GM23248 (cell line): ENCODE measurements around the gene TOPBP1. TPM values are rescaled to one million over a fixed set of nuclear protein-coding genes. Genes with fewer than 3 reads are reported as not detected.

Source experiments
- DNase-seq: peaks from one replicate; pipeline ENCODE4 v3.0.0-alpha.2; 2015
- H2AFZ ChIP-seq: fragments of 200-600 bp; sonication (generic); 2 replicates; pipeline ENCODE4 v1.6.1; 2016; ENCODE audit warnings: antibody characterized with exemption
- H3F3A ChIP-seq: fragments of 200-600 bp; sonication (generic); 2 replicates; pipeline ENCODE4 v1.6.1; 2016; ENCODE audit warnings: mild to moderate bottlenecking, antibody characterized with exemption, mixed run types; ENCODE audit not compliant: insufficient read depth
- H3K27ac ChIP-seq: fragments of 200-600 bp; sonication (generic); 2 replicates; pipeline ENCODE4 v1.5.1; 2016; ENCODE audit warnings: mild to moderate bottlenecking
- H3K27me3 ChIP-seq: fragments of 200-600 bp; sonication (generic); replicated peaks from 2 replicates; pipeline ENCODE4 v1.6.1; 2016; ENCODE audit warnings: mild to moderate bottlenecking; ENCODE audit not compliant: insufficient read depth
- H3K36me3 ChIP-seq: fragments of 200-600 bp; sonication (generic); 2 replicates; pipeline ENCODE4 v1.6.1; 2016; ENCODE audit warnings: low read depth, mild to moderate bottlenecking
- H3K4me1 ChIP-seq: fragments of 200-600 bp; sonication (generic); 2 replicates; pipeline ENCODE4 v1.6.1; 2016; ENCODE audit warnings: mild to moderate bottlenecking; ENCODE audit not compliant: insufficient read depth
- H3K4me2 ChIP-seq: fragments of 200-600 bp; sonication (generic); one replicate; pipeline ENCODE4 v1.6.1; 2016; ENCODE audit warnings: mild to moderate bottlenecking; ENCODE audit not compliant: unreplicated experiment
- H3K4me3 ChIP-seq: fragments of 200-600 bp; sonication (generic); 2 replicates; pipeline ENCODE4 v1.5.1; 2016; ENCODE audit warnings: mild to moderate bottlenecking
- H3K79me2 ChIP-seq: fragments of 200-600 bp; sonication (generic); 2 replicates; pipeline ENCODE4 v1.6.1; 2016; ENCODE audit warnings: mild to moderate bottlenecking; ENCODE audit not compliant: insufficient read depth
- H3K9ac ChIP-seq: fragments of 200-600 bp; sonication (generic); 2 replicates; pipeline ENCODE4 v1.6.1; 2016; ENCODE audit warnings: mild to moderate bottlenecking
- H3K9me2 ChIP-seq: fragments of 200-600 bp; sonication (generic); 2 replicates; pipeline ENCODE4 v1.6.1; 2016; ENCODE audit warnings: mixed run types, mild to moderate bottlenecking, moderate library complexity; ENCODE audit not compliant: insufficient read depth
- H3K9me3 ChIP-seq: fragments of 200-600 bp; sonication (generic); one replicate; pipeline ENCODE4 v1.6.1; 2017; ENCODE audit warnings: low read depth
- H4K20me1 ChIP-seq: fragments of 200-600 bp; sonication (generic); 2 replicates; pipeline ENCODE4 v1.6.0; 2016; ENCODE audit not compliant: insufficient read depth
- EZH2 ChIP-seq: fragments of 200-600 bp; sonication (generic); IDR thresholded peaks from 2 replicates; pipeline ENCODE4 v1.6.1; 2018; ENCODE audit warnings: antibody characterized with exemption, mild to moderate bottlenecking; ENCODE audit not compliant: insufficient read depth, poor library complexity, severe bottlenecking
- EZH2phosphoT487 ChIP-seq: fragments of 200-600 bp; sonication (generic); IDR thresholded peaks from 2 replicates; pipeline ENCODE4 v1.6.1; 2018; ENCODE audit warnings: antibody characterized with exemption, moderate library complexity, mild to moderate bottlenecking, low read depth; ENCODE audit not compliant: insufficient read depth
- WGBS, 2 experiments: methylation state at CpG; one replicate each; pipeline ENCODE4 v1.1.6; 2015 to 2017; ENCODE audit warnings: low lambda C conversion rate in 2 of 2, low coverage in 1 of 2; ENCODE audit errors: missing lambda C conversion rate in 2 of 2; 5-methylcytosine and 5-hydroxymethylcytosine counted together
- in situ Hi-C: fragments of 300-500 bp; cut with MboI; formaldehyde crosslinking; loops from 2 replicates; pipeline ENCODE4 v1.15.0; 2020
- polyA plus RNA-seq: library from polyadenylated mRNA; unstranded; fragments of >200 nt; fragmentation: Nextera tagmentation; extraction: Ambion mirVana; gene quantifications from 2 replicates; pipeline ENCODE4 v1.2.1, GENCODE V29; 2016
- total RNA-seq: library from RNA; depleted of rRNA; stranded (reverse); fragments of >200 nt; shearing (Covaris generic); gene quantifications from 2 replicates; pipeline ENCODE4 v1.2.3, GENCODE V29; 2014

Gene TOPBP1
- total and polyA plus RNA-seq, 2 experiments from 2014 or later = 9.4 to 21.0 TPM

- Histone ChIP-seq H3K79me2 (no peaks in the 10 kb centered on the region), H3K4me1 (peaks cover 5% of the 10 kb centered on the region; the same call in 1 of the 2 replicates), H3K9ac (no peak overlapping the region), H3K9me3 (no peaks in the 10 kb centered on the region), H2AFZ (no peak overlapping the region), H3K4me2 (no peak overlapping the region), H3F3A (peaks cover 11% of the 10 kb centered on the region; the same call in 1 of the 2 replicates), H3K27me3 (no peaks in the 10 kb centered on the region), H3K9me2 (no peaks in the 10 kb centered on the region), H3K4me3 (no peak overlapping the region), H4K20me1 (no peaks in the 10 kb centered on the region), H3K27ac (no peak overlapping the region), H3K36me3 (peaks cover 20% of the 10 kb centered on the region)
- TF ChIP-seq EZH2phosphoT487 (no peak), EZH2 (no peak)
- no peak for DNase-seq
- in situ Hi-C loops = loop anchor here (25.0 kb wide), 1 partner anchor 894 kb away; the partner anchor contains the start of gene NPHP3
- 93 to 97% methylated on average over 1 of the region's 1 CpG for WGBS, 2 experiments
Measured at GRCh38 chr3:133606342-133606741, 55.4 kb downstream of the TOPBP1 start.

- H3K4me2 ChIP-seq = no peak overlapping the region
- H3K4me3 ChIP-seq = no peak overlapping the region
- 97 to 100% methylated on average over 1 of the region's 1 CpG for WGBS, 2 experiments
- peaks cover 9% of the 10 kb centered on the region; the same call in 1 of the 2 replicates for H3K36me3 ChIP-seq
- no peaks in the 10 kb centered on the region for H4K20me1 ChIP-seq
- TF ChIP-seq EZH2phosphoT487 (no peak), EZH2 (no peak)
- in situ Hi-C loops = loop anchor here (25.0 kb wide), 1 partner anchor 888 kb away; the partner anchor contains the start of gene NPHP3
- no peak overlapping the region for H3K9ac ChIP-seq
- H3F3A ChIP-seq = peaks cover 7% of the 10 kb centered on the region
- H3K27ac ChIP-seq = no peak overlapping the region
- H3K79me2 ChIP-seq = no peaks in the 10 kb centered on the region
- H2AFZ ChIP-seq = no peak overlapping the region
- no peaks in the 10 kb centered on the region for H3K9me3 ChIP-seq
- H3K9me2 ChIP-seq = no peaks in the 10 kb centered on the region
- H3K27me3 ChIP-seq = no peaks in the 10 kb centered on the region
- DNase-seq = no peak
- peaks cover 3% of the 10 kb centered on the region for H3K4me1 ChIP-seq
Measured at GRCh38 chr3:133600572-133601081, 61.1 kb downstream of the TOPBP1 start.

GRCh38 chr3:133599280-133599679 is 62.5 kb downstream of the TOPBP1 start:
- H3K9me3 ChIP-seq = no peaks in the 10 kb centered on the region
- in situ Hi-C loops = no loop called here
- no peak overlapping the region for H3K9ac ChIP-seq
- no peaks in the 10 kb centered on the region for H4K20me1 ChIP-seq
- peaks cover 16% of the 10 kb centered on the region for H3K4me1 ChIP-seq
- 69 to 74% methylated on average over 2 of the region's 2 CpGs for WGBS, 2 experiments
- peaks cover 21% of the 10 kb centered on the region for H3F3A ChIP-seq
- H3K36me3 ChIP-seq = peaks cover 9% of the 10 kb centered on the region; the same call in 1 of the 2 replicates
- no peaks in the 10 kb centered on the region for H3K79me2 ChIP-seq
- no peak overlapping the region for H3K4me2 ChIP-seq
- DNase-seq = no peak
- no peaks in the 10 kb centered on the region for H3K9me2 ChIP-seq
- H2AFZ ChIP-seq = no peak overlapping the region
- H3K27me3 ChIP-seq = no peaks in the 10 kb centered on the region
- H3K27ac ChIP-seq = no peak overlapping the region
- TF ChIP-seq EZH2phosphoT487 (no peak), EZH2 (no peak)
- no peak overlapping the region for H3K4me3 ChIP-seq

- TF ChIP-seq EZH2phosphoT487 (no peak), EZH2 (no peak)
- Histone ChIP-seq H3K27me3 (no peaks in the 10 kb centered on the region), H4K20me1 (no peaks in the 10 kb centered on the region), H3K4me3 (no peak overlapping the region), H2AFZ (no peak overlapping the region), H3K4me1 (peaks cover 16% of the 10 kb centered on the region), H3K36me3 (peaks cover 9% of the 10 kb centered on the region; the same call in 1 of the 2 replicates), H3K4me2 (no peak overlapping the region), H3K9me3 (no peaks in the 10 kb centered on the region), H3K9ac (no peak overlapping the region), H3K79me2 (no peaks in the 10 kb centered on the region), H3K27ac (no peak overlapping the region), H3K9me2 (no peaks in the 10 kb centered on the region), H3F3A (peaks cover 28% of the 10 kb centered on the region)
- in situ Hi-C loops = no loop called here
- DNase-seq = no peak
- 96 to 97% methylated on average over 3 of the region's 3 CpGs for WGBS, 2 experiments
Measured at GRCh38 chr3:133598405-133598804, 63.3 kb downstream of the TOPBP1 start.
